CD4-positive, alpha-beta T cell treated with Interleukin-15 for 4 hours (primary cell): ENCODE data around the gene ALDH8A1.

ENCODE experiments used
- DNase-seq: peaks from one replicate; pipeline ENCODE4 v3.0.0-alpha.2; 2020; ENCODE audit warnings: low spot score

The ALDH8A1 gene

GRCh38 chr6:134870677-134871498 lies 79.0 kb downstream of the ALDH8A1 start:
- DNase-seq, result no peak

DNA sequence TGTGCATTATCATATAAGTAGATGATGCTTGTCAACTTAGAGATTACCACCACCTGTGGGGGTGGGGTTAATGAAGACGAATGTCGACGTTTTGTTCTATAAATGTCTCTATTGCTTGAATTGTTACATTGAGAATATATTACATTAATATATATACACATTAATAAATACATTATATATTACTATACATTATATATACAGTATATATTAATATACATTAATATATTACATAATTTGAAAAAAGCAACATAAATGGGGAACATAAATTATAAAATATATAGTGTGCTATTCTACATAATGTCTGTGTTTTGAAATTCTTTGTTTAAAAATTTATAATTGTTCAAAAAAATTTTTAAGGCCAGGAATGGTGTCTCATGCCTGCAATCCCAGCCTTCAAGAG lies 81.1 kb downstream of the ALDH8A1 start:
- no peak for DNase-seq
